ENCODE data around the gene CSF2.
"Not testable (repeated sequence)": the region's sequence is repeated elsewhere in the genome, so short reads cannot be mapped to it uniquely, and the experiment has no call there.

CSF2 gene

GRCh38 chr5:132087176-132087575 lies 13.6 kb downstream of the CSF2 start:
- no peak for DNase-seq (ENCODE audit: low read depth in 2 of 2)

- DNase-seq (ENCODE audit: low read depth in 2 of 2), result no peak
Measured at GRCh38 chr5:132087661-132088060, 14.1 kb downstream of the CSF2 start.

GRCh38 chr5:132089363-132089762 lies 15.8 kb downstream of the CSF2 start:
- DNase-seq (ENCODE audit: low read depth in 2 of 2), result no peak

GRCh38 chr5:132090107-132090506 lies 16.5 kb downstream of the CSF2 start:
- no peak for DNase-seq (ENCODE audit: low read depth in 2 of 2)

GRCh38 chr5:132093271-132093670 lies 19.7 kb downstream of the CSF2 start:
- DNase-seq (ENCODE audit: low read depth in 2 of 2), result no peak

DNA sequence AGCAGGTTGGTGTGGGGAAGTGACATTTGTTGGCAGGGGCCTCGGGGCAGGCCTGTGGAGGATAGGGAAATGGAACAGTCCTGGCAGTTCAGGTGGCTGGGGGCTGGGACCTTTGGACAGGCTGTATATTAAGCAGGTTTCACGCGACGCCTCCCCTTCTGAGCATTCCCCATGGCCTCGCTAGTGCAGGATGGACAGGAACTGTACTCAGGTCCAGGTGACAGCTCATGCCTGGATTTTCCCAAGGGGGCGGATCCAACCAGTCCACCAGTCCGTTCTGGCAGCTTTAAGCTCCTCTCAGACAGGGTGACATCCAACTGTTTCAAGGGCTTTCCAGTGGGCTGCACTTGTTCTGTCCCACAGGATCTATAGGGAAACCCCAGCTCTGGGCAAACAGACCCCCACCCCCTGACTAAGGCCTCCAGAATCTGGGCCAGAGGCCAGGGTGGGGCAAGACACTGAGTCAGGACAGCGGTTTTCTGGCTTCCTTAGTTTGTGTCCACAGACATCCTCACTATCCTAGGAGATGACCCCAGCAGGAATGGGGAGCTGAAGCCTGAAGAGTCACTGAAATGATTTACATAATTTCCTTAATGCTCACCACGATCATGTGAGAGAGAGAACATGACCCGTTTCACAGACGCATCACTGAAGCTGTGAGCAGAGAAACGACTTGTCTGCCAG lies 20.9 kb downstream of the CSF2 start:
- no peak for DNase-seq (ENCODE audit: low read depth in 2 of 2)

DNA sequence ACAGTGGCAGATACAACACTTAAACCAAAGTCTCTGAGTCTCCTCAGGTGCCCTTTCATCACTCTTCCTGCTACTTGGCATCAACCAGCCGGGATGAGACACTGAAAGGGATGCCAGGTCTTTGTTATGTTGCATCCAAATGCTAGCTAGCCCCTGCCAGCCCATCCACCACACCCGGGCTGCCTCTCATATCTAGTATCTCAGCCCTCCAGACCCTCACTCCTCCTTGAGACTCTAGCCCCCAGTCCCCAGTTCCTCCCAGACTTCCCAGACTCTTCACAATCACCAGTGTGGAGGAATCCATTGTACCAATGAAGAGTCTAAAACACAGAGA lies 21.5 kb downstream of the CSF2 start:
- no peak for DNase-seq (ENCODE audit: low read depth in 2 of 2)

GRCh38 chr5:132095424-132095972 lies 21.9 kb downstream of the CSF2 start:
- no peak for DNase-seq (ENCODE audit: low read depth in 2 of 2)

GRCh38 chr5:132096904-132097303 lies 23.3 kb downstream of the CSF2 start:
- DNase-seq (ENCODE audit: low read depth in 2 of 2), result no peak

DNA sequence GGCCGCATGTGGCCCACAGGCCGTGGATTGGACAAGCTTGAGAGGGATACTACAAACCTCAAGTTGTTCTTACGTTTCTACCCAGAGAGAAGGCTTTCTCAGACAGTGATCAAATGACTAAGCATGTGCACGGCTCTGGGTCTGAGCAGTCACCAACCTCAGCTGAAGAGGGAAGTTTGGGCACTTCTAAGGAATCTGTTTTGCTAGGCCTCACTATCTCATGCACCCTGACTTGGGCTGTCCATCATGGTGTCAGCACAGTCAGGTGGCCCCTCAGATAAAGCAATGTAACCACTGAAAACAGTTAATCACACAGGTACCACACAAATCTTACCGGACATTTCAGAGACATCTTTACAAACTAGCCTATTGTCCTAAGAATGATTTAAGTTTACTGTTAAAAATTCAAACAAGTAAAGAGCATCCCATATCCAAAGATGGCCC lies 24.6 kb downstream of the CSF2 start:
- no peak for DNase-seq (ENCODE audit: low read depth in 2 of 2)

- DNase-seq (ENCODE audit: low read depth in 2 of 2), result no peak
Measured at GRCh38 chr5:132098621-132099020, 25.0 kb downstream of the CSF2 start.

- DNase-seq (ENCODE audit: low read depth in 2 of 2), result peak in 1 of 2 donors; percentile 57
Measured at GRCh38 chr5:132099076-132099748, 25.6 kb downstream of the CSF2 start.

GRCh38 chr5:132099905-132100304 lies 26.3 kb downstream of the CSF2 start:
- no peak for DNase-seq (ENCODE audit: low read depth in 2 of 2)

DNA sequence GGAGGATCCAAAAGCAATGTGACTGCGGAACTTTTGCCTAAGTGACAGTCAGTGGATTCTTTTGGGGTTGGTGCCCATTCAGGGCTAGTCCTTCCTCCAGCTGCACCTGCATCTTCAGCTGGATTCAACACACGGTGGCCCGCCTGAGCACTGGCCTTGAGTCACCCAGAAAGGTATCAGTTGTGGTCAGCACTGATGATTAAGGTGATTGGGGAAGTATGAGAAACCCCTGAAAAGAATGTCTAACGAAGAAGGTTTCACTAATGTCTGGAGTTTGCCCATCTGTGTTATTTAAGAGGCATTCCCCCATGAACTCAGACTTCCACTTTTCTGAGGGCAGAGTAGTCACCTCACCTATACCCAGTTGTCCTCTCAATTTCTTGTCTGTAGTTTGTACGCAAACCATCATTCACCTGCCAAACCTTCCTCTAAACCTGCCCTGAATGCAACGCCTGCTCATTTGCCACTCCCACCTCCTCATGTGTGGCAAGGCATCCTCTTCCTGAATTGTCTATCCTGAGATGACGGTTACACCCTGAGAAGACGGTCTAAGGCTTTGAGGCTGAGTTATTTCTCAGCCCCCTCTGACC lies 27.2 kb downstream of the CSF2 start:
- no peak for DNase-seq (ENCODE audit: low read depth in 2 of 2)

DNA sequence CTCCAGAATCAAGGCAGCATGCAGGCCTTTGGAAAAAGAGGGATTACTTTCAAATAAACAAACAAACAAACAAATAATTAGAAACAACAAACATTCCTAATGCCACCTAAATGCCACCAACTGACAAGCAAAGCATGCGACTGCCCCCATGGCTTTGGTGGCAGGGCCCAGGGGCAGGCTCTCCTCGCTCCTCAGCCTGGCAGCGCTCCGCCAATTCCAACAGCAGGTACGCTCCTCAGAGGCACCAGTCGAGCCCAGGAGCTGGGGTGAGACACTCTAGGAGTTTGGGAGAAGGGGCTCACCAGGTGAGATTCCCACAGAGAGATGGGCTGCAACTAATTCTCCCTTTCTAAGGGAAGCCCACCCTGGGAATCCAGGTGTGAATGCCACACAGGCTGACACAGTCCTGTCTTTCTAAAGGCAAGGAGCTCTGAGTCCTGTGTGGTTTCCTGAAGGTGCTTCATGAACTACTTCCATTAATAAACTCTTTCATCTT lies 27.8 kb downstream of the CSF2 start:
- no peak for DNase-seq (ENCODE audit: low read depth in 2 of 2)

DNA sequence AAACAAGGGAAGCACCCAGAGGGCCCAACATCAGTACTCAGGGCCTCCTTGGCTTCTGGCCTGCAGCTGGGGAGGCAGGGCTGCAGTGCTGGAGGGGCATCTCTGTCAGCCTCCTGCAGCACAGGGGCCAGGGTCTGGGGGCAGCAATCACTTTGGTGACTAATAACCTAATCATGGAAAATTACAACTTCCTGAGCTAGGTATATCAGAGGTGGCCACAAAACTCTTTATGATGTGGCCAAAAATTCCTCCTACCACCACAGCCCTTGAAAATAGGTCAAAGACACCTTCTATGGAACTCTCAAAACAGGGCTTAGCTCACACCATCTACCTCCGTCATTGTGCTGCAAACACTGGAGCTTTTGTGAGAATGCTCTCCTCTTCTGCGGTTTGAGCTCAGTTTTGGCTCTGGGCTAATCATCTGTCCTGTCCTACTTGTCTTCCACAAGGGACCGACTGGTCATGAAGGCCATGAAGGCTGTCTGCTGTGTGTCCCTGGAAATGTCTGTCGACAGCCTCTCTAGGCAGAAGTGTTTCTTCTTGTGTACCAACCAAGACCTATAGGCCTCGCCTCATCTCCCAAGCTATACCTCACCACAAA lies 28.6 kb downstream of the CSF2 start:
- DNase-seq (ENCODE audit: low read depth in 2 of 2), result no peak

- DNase-seq (ENCODE audit: low read depth in 2 of 2), result no peak
Measured at GRCh38 chr5:132102944-132103331, 29.3 kb downstream of the CSF2 start.

- DNase-seq (ENCODE audit: low read depth in 2 of 2), result peak in 1 of 2 donors; percentile 57
Measured at GRCh38 chr5:132103332-132103951, 29.9 kb downstream of the CSF2 start.

DNA sequence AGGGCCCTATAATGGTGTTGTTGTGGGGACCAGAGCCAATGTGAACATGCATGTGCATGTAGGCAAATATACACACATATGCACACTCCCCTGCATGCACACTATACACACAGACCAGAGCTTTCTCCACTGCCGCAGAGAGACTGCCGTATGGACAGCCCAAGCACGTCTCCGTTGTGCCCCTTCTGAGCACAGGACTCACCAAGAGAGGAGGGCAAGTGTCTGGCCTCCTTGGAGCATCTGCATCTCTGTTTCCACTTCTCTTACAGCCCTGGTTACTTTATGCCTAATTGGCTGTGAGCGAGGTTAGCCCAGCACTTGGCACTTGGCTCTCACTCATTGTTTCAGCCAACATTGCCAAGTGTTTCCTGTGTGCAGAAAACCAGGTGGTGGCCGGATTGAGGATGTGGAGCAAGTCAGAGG lies 30.4 kb downstream of the CSF2 start:
- no peak for DNase-seq (ENCODE audit: low read depth in 2 of 2)

DNA sequence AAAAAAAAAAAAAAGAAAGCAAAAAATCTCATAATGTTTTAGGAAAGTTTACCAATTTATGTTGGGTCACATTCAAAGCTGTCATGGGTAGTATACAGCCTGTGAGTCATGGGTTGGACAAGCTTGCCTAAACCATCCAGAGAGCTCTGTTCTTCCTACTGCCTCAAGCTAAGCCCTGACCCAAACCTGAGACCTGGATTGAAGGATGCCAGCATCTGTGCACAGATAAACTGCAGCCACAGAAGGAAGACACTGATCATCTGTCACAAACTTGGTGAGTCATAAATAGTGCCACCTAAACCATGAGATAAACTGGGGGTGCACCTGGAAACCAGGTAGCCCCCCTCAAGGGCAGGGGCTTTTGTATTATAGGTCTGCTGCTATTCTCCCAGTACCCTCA lies 31.0 kb downstream of the CSF2 start:
- no peak for DNase-seq (ENCODE audit: low read depth in 2 of 2)

- no peak for DNase-seq (ENCODE audit: low read depth in 2 of 2)
Measured at GRCh38 chr5:132105688-132106087, 32.1 kb downstream of the CSF2 start.

DNA sequence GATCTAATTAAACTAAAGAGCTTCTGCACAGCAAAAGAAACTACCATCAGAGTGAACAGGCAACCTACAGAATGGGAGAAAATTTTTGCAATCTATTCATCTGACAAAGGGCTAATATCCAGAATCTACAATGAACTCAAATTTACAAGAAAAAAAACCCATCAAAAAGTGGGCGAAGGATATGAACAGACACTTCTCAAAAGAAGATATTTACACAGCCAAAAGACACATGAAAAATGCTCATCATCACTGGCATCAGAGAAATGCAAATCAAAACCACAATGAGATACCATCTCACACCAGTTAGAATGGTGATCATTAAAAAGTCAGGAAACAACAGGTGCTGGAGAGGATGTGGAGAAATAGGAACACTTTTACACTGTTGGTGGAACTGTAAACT lies 34.9 kb downstream of the CSF2 start:
- not testable (repeated sequence) for DNase-seq (ENCODE audit: low read depth in 2 of 2)

Measured in stimulated activated CD8-positive, alpha-beta memory T cell treated with anti-CD3 and anti-CD28 coated beads, Interleukin-2, amount 100 ng/mL, for 48 hours (primary cell).